Heart right ventricle (tissue), 16 donors: ENCODE measurements around the gene TENT4B. TPM values are rescaled to one million over a fixed set of nuclear protein-coding genes. Genes with fewer than 3 reads are reported as not detected.

Experiments
- ATAC-seq, 8 donors: fragments of 200-7000 bp; cut with Tn5 transposase; one replicate each; pipeline ENCODE4 v1.9.1; 2020; ENCODE audit warnings: mild to moderate bottlenecking in 8 of 8, moderate library complexity in 8 of 8, moderate number of reproducible peaks in 1 of 8
- DNase-seq, 2 donors: peaks; one replicate each; pipeline ENCODE4 v3.0.0-alpha.2; 2020
- H3K27ac ChIP-seq, 10 donors: fragments of 200-600 bp; sonication (generic) in 2 of 10; one replicate each; pipeline versions ENCODE4 v1.5.0 to v1.8.0; 2020 to 2022; ENCODE audit warnings: mild to moderate bottlenecking in 3 of 10
- H3K27me3 ChIP-seq, 7 donors: fragments of 200-600 bp; one replicate each; pipeline ENCODE4 v1.8.0; 2021 to 2022; ENCODE audit warnings: mild to moderate bottlenecking in 2 of 7
- H3K36me3 ChIP-seq, 9 donors: fragments of 200-600 bp; sonication (generic) in 1 of 9; one replicate each; pipeline versions ENCODE4 v1.5.0 to v1.8.0; 2020 to 2022; ENCODE audit warnings: mild to moderate bottlenecking in 2 of 9
- H3K4me1 ChIP-seq, 9 donors: fragments of 200-600 bp; sonication (generic) in 1 of 9; one replicate each; pipeline versions ENCODE4 v1.5.0 to v1.8.0; 2020 to 2022; ENCODE audit warnings: mild to moderate bottlenecking in 4 of 9
- H3K4me3 ChIP-seq, 10 donors: fragments of 200-600 bp; sonication (generic) in 2 of 10; one replicate each; pipeline versions ENCODE4 v1.5.0 to v1.8.0; 2020 to 2022; ENCODE audit warnings: mild to moderate bottlenecking in 7 of 10, moderate library complexity in 2 of 10
- H3K9me3 ChIP-seq, 11 donors: fragments of 200-600 bp in 10 of 11; sonication (generic) in 2 of 11; one replicate each; pipeline versions ENCODE4 v1.5.0 to v1.8.0; 2013 to 2022; ENCODE audit warnings: mild to moderate bottlenecking in 2 of 11, control low read depth in 1 of 11, moderate library complexity in 1 of 11
- WGBS, 2 donors: extraction: QIAGEN DNeasy Blood & Tissue Kit; methylation state at CpG; one replicate each; pipeline ENCODE4 v1.1.7; 2013; ENCODE audit warnings: inconsistent platforms in 1 of 2; 5-methylcytosine and 5-hydroxymethylcytosine counted together
- intact Hi-C, 10 donors: fragments of 100-400 bp; cut with DNase I; formaldehyde crosslinking; loops; one replicate each; pipeline versions ENCODE4 v1.11.1 to v1.14.2; 2022
- polyA plus RNA-seq, 2 donors: library from polyadenylated mRNA; stranded (reverse); fragments of 200-250 nt; gene quantifications; one replicate each; pipeline ENCODE4 v1.2.3, GENCODE V29; 2013
- total RNA-seq, 10 donors: library from RNA; stranded (reverse); fragmentation: NEBNext Ultra II Directional in 3 of 10; extraction: Animal tissue kit (Norgen Biotek cat#: 25700) in 3 of 10; gene quantifications; one replicate each; pipeline versions ENCODE4 v1.2.1 to v1.2.4, GENCODE V29; 2021 to 2023
- TF ChIP-seq, protein P1 (sequence below), 9 donors: fragments of 200-600 bp; sonication (generic) in 2 of 9; IDR thresholded peaks; one replicate each; pipeline versions ENCODE4 v1.5.0 to v1.8.0; 2021 to 2022; ENCODE audit warnings: antibody characterized with exemption in 9 of 9, mild to moderate bottlenecking in 5 of 9, moderate library complexity in 1 of 9
- donor health status: Arrhythmogenic right ventricular cardiomyopathy.
- donor health status: ischemic (EF 13 %, LVEDD 7.1; RV severe dilation, severe dysfunction).
- donor health status: healthy with polysubstance abuse.
- donor health status: DM: no; HTN: yes; CAD: no.
- donor health status: DM: no; HTN: no; CAD: no.
- donor health status: ischemic (EF 25% LVEDD 6.9; RV normal size, moderate dysfunction).
- donor health status: ischemic (EF 25% LVEDD 5.7; RV mildly dilated, moderate dysfunction).
- donor health status: healthy.
- donor health status: DM: yes; HTN: yes; CAD: no.
- donor health status: Ischemic cardiomyopathy.
- donor health status: ischemic (EF 35%, LVEDD 5.7; RV mildly dilated, moderate dysfunction).
- donor health status: nonischemic (EF 11% LVEDD 7.7; RV severe dilation, severe dysfunction).
- donor health status: DM: yes; HTN: yes; CAD: no.
- donor health status: PGD.
- donor health status: ischemic (EF 29% LVEDD 5.4; RV normal size, mild dysfunction).
- donor health status: nonischemic (EF 23%, LVEDD 6.1; RV moderate dilation, normal function).

Gene TENT4B
- total and polyA plus RNA-seq, 12 donors: 2.7 to 8.6 (median 6.4) TPM

DNA sequence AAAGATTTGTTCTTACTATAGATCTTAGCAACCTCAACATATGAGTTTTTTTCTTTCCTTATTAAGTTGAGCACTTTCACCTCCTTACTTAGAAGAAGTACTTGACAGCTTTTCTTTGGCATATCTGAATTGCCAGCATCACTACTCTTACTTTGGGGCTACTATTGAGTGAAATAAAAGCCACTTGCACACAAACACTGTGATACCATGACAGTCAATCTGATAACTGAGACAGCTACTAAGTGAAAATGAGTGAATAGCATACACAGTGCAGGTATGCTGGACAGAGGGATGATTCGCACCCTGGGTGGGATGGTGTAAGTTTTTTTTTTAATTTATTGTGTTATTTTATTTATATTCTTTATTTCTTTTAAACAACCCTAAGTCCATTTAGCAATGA lies 13.5 kb upstream of the TENT4B start:
- H3K27ac ChIP-seq: no peak overlapping the region
- H3K4me3 ChIP-seq: no peak overlapping the region
- ATAC-seq (no peak), DNase-seq (no peak)
- no peaks in the 10 kb centered on the region for H3K9me3 ChIP-seq
- WGBS, 2 donors: 90 to 100% methylated on average over 1 of the region's 1 CpG
- H3K27me3 ChIP-seq: no peaks in the 10 kb centered on the region
- H3K4me1 ChIP-seq: no peaks in the 10 kb centered on the region
- intact Hi-C loops: no loop called here
- no peaks in the 10 kb centered on the region for H3K36me3 ChIP-seq
- TF ChIP-seq, protein P1, sequence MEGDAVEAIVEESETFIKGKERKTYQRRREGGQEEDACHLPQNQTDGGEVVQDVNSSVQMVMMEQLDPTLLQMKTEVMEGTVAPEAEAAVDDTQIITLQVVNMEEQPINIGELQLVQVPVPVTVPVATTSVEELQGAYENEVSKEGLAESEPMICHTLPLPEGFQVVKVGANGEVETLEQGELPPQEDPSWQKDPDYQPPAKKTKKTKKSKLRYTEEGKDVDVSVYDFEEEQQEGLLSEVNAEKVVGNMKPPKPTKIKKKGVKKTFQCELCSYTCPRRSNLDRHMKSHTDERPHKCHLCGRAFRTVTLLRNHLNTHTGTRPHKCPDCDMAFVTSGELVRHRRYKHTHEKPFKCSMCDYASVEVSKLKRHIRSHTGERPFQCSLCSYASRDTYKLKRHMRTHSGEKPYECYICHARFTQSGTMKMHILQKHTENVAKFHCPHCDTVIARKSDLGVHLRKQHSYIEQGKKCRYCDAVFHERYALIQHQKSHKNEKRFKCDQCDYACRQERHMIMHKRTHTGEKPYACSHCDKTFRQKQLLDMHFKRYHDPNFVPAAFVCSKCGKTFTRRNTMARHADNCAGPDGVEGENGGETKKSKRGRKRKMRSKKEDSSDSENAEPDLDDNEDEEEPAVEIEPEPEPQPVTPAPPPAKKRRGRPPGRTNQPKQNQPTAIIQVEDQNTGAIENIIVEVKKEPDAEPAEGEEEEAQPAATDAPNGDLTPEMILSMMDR (IDR thresholded peaks at IDR 0.05): no peak

DNA sequence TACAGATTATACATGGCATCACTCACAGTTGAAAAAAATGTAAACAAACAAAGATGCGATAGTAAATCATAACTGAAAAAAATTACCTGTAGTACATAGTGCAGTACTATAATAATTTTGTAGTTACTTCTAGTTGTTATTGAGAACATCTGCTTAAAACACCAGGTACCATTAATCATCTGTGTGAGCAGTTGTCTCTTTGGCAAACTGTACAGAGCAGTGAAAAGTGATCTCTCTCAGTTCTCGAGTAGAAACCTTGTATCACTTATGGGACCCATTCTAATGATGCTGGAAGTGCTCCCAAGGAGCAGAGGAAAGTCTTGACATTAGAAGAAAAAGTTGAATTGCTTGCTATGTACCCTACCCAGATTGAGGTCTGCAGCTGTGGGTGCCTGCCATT lies 8.9 kb upstream of the TENT4B start:
- no peak for DNase-seq
- ATAC-seq: no peak
- Histone ChIP-seq H3K4me3 (no peak overlapping the region), H3K27ac (no peak overlapping the region), H3K9me3 (no peaks in the 10 kb centered on the region), H3K4me1 (peaks cover 0 to 5% (median 0%) of the 10 kb centered on the region in 9 donors), H3K27me3 (no peaks in the 10 kb centered on the region), H3K36me3 (no peaks in the 10 kb centered on the region)
- 74% methylated on average over 2 of the region's 2 CpGs for WGBS, 2 donors
- intact Hi-C loops: no loop called here
- TF ChIP-seq, protein P1 (IDR thresholded peaks at IDR 0.05): no peak

DNA sequence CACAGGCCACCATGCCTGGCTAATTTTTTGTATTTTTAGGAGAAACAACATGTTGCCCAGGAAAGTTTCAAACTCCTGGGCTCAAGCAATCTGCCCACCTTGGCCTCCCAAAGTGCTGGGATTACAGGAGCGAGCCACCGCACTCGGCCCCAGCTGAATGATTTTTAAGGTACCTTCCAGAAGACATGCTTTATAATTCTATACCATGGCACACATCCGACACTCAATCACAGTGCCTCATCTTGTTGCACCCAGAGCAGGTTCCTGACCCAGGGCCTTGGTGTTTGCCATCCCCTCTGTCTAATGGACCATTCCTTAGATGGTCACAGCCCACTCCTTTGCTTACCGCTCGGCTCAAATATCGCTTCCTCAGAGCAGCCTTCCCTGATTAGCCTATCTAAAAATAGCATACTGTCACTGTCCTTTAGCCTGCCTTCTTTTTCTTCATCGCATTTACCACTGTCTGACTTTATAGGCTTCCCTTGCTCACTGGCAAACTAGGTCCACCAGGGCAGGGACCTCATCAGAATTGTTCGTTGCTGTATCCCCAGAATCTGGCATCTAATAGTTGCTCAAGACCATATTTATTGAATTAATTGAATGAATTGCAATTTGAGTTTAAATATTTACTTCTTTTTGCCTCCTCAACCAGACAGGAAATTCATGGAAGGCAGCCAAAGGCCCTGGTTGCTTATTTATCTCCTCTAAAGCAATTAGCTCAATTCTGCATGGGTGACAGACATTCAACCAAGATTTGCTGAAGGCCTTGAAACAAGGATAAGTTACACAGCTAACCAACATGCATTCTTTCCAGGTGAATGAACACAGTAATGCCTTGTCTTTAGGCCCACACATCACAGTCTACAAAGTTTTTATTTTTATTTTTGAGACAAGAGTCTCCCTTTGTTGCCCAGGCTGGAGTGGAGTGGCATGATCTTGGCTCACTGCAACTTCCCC lies 6.3 kb upstream of the TENT4B start:
- no peak overlapping the region for H3K4me3 ChIP-seq
- TF ChIP-seq, protein P1 (IDR thresholded peaks at IDR 0.05): no peak
- H3K9me3 ChIP-seq: no peaks in the 10 kb centered on the region
- H3K36me3 ChIP-seq: no peaks in the 10 kb centered on the region
- no peak for DNase-seq
- H3K27ac ChIP-seq: no peak overlapping the region
- intact Hi-C loops: no loop called here
- ATAC-seq: peak in 1 of 8 donors; percentile 20
- peaks cover 0 to 5% (median 0%) of the 10 kb centered on the region in 9 donors for H3K4me1 ChIP-seq
- WGBS, 2 donors: 76 to 82% methylated on average over 9 of the region's 9 CpGs
- no peaks in the 10 kb centered on the region for H3K27me3 ChIP-seq

DNA sequence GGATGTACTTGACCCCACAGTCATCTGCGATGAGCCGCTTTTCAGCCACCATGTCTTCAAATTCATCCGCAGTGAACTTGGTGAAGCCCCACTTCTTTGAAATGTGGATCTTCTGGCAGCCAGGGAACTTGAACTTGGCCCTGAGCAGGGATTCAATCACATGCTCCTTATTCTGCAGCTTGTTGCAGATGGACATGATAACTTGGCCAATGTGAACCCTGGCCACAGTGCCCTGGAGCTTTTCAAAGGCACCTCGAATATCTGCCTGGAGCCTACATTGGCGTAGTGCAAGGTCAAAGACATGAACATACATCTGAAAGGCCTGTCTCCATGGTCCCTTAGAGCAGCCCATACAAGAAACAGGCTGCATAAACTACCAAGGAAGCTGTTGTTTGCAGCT lies 1.8 kb upstream of the TENT4B start:
- H3K4me3 ChIP-seq: no peak overlapping the region
- DNase-seq: no peak
- peaks cover 0 to 27% (median 21%) of the 10 kb centered on the region in 9 donors for H3K4me1 ChIP-seq
- TF ChIP-seq, protein P1 (IDR thresholded peaks at IDR 0.05): no peak
- intact Hi-C loops: loop anchor here in 7 of 10 donors (5.0 to 10.0 kb wide), 5 partner anchors 53 to 124 kb away; partner anchors contain the start of genes HEATR3 (in 5 of the 7) and CNEP1R1 (in 1 of the 7)
- no peak for ATAC-seq
- H3K36me3 ChIP-seq: no peaks in the 10 kb centered on the region
- 87 to 90% methylated on average over 5 of the region's 5 CpGs for WGBS, 2 donors
- H3K9me3 ChIP-seq: no peaks in the 10 kb centered on the region
- H3K27me3 ChIP-seq: no peaks in the 10 kb centered on the region
- no peak overlapping the region for H3K27ac ChIP-seq
